Calu3 (cell line): ENCODE data around the gene YTHDC2. TPM values are rescaled to one million over a fixed set of nuclear protein-coding genes. Genes with fewer than 3 reads are reported as not detected.

Experiments
- BruUV-seq: library from RNA; stranded (reverse); fragments of 400-500 nt; replicated peaks from 2 replicates; lab custom pipeline; 2021; lab: Mats Ljungman, UMichigan
- CTCF ChIA-PET: fragments of 300-600 bp; sonication (Branson Sonifier 250); formaldehyde crosslinking; loops from one replicate; lab custom pipeline; 2022; ENCODE audit warnings: antibody characterized with exemption; lab: Charles Lee
- DNase-seq: peaks from one replicate; pipeline ENCODE4 v3.0.0; 2022
- H3K27ac Mint-ChIP-seq: one replicate; pipeline ENCODE4 v1.8.0; 2022; ENCODE audit warnings: mixed read lengths; ENCODE audit not compliant: unreplicated experiment
- H3K27me3 Mint-ChIP-seq: one replicate; pipeline ENCODE4 v1.8.0; 2022; ENCODE audit warnings: mixed read lengths; ENCODE audit not compliant: unreplicated experiment
- H3K36me3 Mint-ChIP-seq: one replicate; pipeline ENCODE4 v1.8.0; 2022; ENCODE audit warnings: mild to moderate bottlenecking, moderate library complexity, mixed read lengths; ENCODE audit not compliant: insufficient read depth, unreplicated experiment
- H3K4me1 Mint-ChIP-seq: one replicate; pipeline ENCODE4 v1.8.0; 2022; ENCODE audit warnings: mild to moderate bottlenecking, low read depth, mixed read lengths; ENCODE audit not compliant: unreplicated experiment
- H3K4me3 Mint-ChIP-seq: one replicate; pipeline ENCODE4 v1.8.0; 2022; ENCODE audit warnings: mild to moderate bottlenecking, low read depth, moderate library complexity, mixed read lengths; ENCODE audit not compliant: unreplicated experiment
- H3K9me3 Mint-ChIP-seq: one replicate; pipeline ENCODE4 v1.8.0; 2022; ENCODE audit warnings: low read depth, mixed read lengths; ENCODE audit not compliant: unreplicated experiment
- CTCF ChIP-seq: fragments of 200-600 bp; IDR thresholded peaks from one replicate; pipeline ENCODE4 v1.8.0; 2022; ENCODE audit warnings: antibody characterized with exemption; ENCODE audit not compliant: unreplicated experiment
- intact Hi-C: fragments of 100-400 bp; cut with micrococcal nuclease; formaldehyde crosslinking; loops from one replicate; pipeline ENCODE4 v1.10.0; 2022; ENCODE audit not compliant: unreplicated experiment
- total RNA-seq: library from RNA; stranded (reverse); gene quantifications from 2 replicates; pipeline ENCODE4 v1.2.3, GENCODE V29; 2022

Gene YTHDC2
- total RNA-seq, 1 experiment from 2014 or later = 31.8 TPM

- no TSS peak for BruUV-seq
- Mint-ChIP-seq H3K9me3 (no peaks in the 10 kb centered on the region), H3K4me3 (peak overlapping the region; percentile 17), H3K36me3 (no peaks in the 10 kb centered on the region), H3K27ac (no peak overlapping the region), H3K4me1 (no peaks in the 10 kb centered on the region), H3K27me3 (no peaks in the 10 kb centered on the region)
- peak; percentile 84 for TF ChIP-seq CTCF
- CTCF ChIA-PET = interaction anchor here (0.6 to 1.5 kb wide), 3 partner anchors 270 to 769 kb away, joined by 3 to 10 read pairs (median 4); no protein-coding TSS in a partner anchor
- intact Hi-C loops = loop anchor here (1.0 to 5.0 kb wide), 6 partner anchors 92 to 1461 kb away; no protein-coding TSS in a partner anchor
- peak; percentile 68 for DNase-seq
These were observed 93.0 kb downstream of the YTHDC2 start for GRCh38 chr5:113606298-113607134.

GRCh38 chr5:113607361-113607760 is 93.9 kb downstream of the YTHDC2 start:
- CTCF ChIA-PET = no interaction called here
- no peak overlapping the region for H3K4me3 Mint-ChIP-seq
- no peaks in the 10 kb centered on the region for H3K36me3 Mint-ChIP-seq
- intact Hi-C loops = loop anchor here (2.0 to 5.0 kb wide), 3 partner anchors 93 to 1460 kb away; no protein-coding TSS in a partner anchor
- H3K9me3 Mint-ChIP-seq = no peaks in the 10 kb centered on the region
- BruUV-seq = no TSS peak
- H3K4me1 Mint-ChIP-seq = no peaks in the 10 kb centered on the region
- no peak for TF ChIP-seq CTCF
- no peaks in the 10 kb centered on the region for H3K27me3 Mint-ChIP-seq
- DNase-seq = no peak
- no peak overlapping the region for H3K27ac Mint-ChIP-seq

- intact Hi-C loops = loop anchor here (5.0 kb wide), 2 partner anchors 1056 to 1459 kb away; no protein-coding TSS in a partner anchor
- no peaks in the 10 kb centered on the region for H3K36me3 Mint-ChIP-seq
- no peak overlapping the region for H3K4me3 Mint-ChIP-seq
- BruUV-seq = no TSS peak
- CTCF ChIA-PET = interaction anchor here (0.6 kb wide), 1 partner anchor 45 kb away, joined by 3 read pairs; no protein-coding TSS in a partner anchor
- H3K4me1 Mint-ChIP-seq = no peaks in the 10 kb centered on the region
- H3K9me3 Mint-ChIP-seq = no peaks in the 10 kb centered on the region
- peaks cover 7% of the 10 kb centered on the region for H3K27me3 Mint-ChIP-seq
- no peak for TF ChIP-seq CTCF
- DNase-seq = no peak
- H3K27ac Mint-ChIP-seq = no peak overlapping the region
These were observed 94.7 kb downstream of the YTHDC2 start for GRCh38 chr5:113608113-113608596.

GRCh38 chr5:113612060-113612496 is 98.6 kb downstream of the YTHDC2 start:
- peak; percentile 35 for TF ChIP-seq CTCF
- intact Hi-C loops = loop anchor here (1.0 to 5.0 kb wide), 6 partner anchors 52 to 1635 kb away; no protein-coding TSS in a partner anchor
- CTCF ChIA-PET = interaction anchor here (0.5 to 1.3 kb wide), 24 partner anchors 11 to 1457 kb away, joined by 3 to 16 read pairs (median 4); partner anchors contain the start of gene YTHDC2
- no peak for DNase-seq
- Mint-ChIP-seq H3K4me3 (no peak overlapping the region), H3K27ac (no peak overlapping the region), H3K4me1 (no peaks in the 10 kb centered on the region), H3K9me3 (no peaks in the 10 kb centered on the region), H3K36me3 (no peaks in the 10 kb centered on the region), H3K27me3 (peaks cover 36% of the 10 kb centered on the region)
- BruUV-seq = no TSS peak
